OCI-LY3 (cell line): Measurements from ENCODE around the gene PPP5C.

ENCODE experiments used
- H2AFZ ChIP-seq: fragments of 200-600, 300-600 bp; shearing (Covaris generic); 2 replicates; pipeline ENCODE4 v1.6.0; 2014; ENCODE audit warnings: antibody characterized with exemption, low read depth, low read length
- H3K27ac ChIP-seq: fragments of 200-600, 300-600 bp; sonication (generic); 2 replicates; pipeline ENCODE4 v1.5.1; 2014; ENCODE audit warnings: mild to moderate bottlenecking, low read length, moderate library complexity, mixed read lengths
- H3K27me3 ChIP-seq: fragments of 200-600, 300-600 bp; sonication (generic); 2 replicates; pipeline ENCODE4 v1.6.1; 2014; ENCODE audit warnings: low read depth, low read length, mixed read lengths
- H3K36me3 ChIP-seq: fragments of 200-600, 300-600 bp; sonication (generic); replicated peaks from 2 replicates; pipeline ENCODE3; 2014; ENCODE audit warnings: low read depth, low read length, mixed read lengths
- H3K4me1 ChIP-seq: fragments of 300-600, 200-600 bp; sonication (generic); 2 replicates; pipeline ENCODE4 v1.6.1; 2014; ENCODE audit warnings: low read length, mixed read lengths
- H3K4me2 ChIP-seq: fragments of 200-600, 300-600 bp; sonication (generic); 2 replicates; pipeline ENCODE4 v1.6.1; 2014; ENCODE audit warnings: low read length, mixed read lengths
- H3K4me3 ChIP-seq: fragments of 300-600, 200-600 bp; sonication (generic); 2 replicates; pipeline ENCODE4 v1.5.1; 2014; ENCODE audit warnings: antibody characterized with exemption, mild to moderate bottlenecking, low read length, moderate library complexity
- H3K79me2 ChIP-seq: fragments of 300-600, 200-600 bp; shearing (Covaris generic); 2 replicates; pipeline ENCODE4 v1.6.1; 2014; ENCODE audit warnings: mild to moderate bottlenecking, low read length, mixed read lengths
- H3K9ac ChIP-seq: fragments of 300-600, 200-600 bp; shearing (Covaris generic); 2 replicates; pipeline ENCODE4 v1.6.0; 2014; ENCODE audit warnings: mild to moderate bottlenecking, low read length, moderate library complexity
- H3K9me3 ChIP-seq: fragments of 200-600, 300-600 bp; shearing (Covaris generic); 2 replicates; pipeline ENCODE4 v1.6.1; 2014; ENCODE audit warnings: low read length, mixed read lengths; ENCODE audit not compliant: insufficient read depth
- H4K20me1 ChIP-seq: fragments of 200-600, 300-600 bp; sonication (generic); 2 replicates; pipeline ENCODE4 v1.6.1; 2016; ENCODE audit warnings: low read length, mixed read lengths; ENCODE audit not compliant: insufficient read depth
- EZH2phosphoT487 ChIP-seq: fragments of 200-600 bp; shearing (Covaris generic); IDR thresholded peaks from 2 replicates; pipeline ENCODE4 v1.6.1; 2018; ENCODE audit warnings: antibody characterized with exemption, mixed run types, low read depth
- TF ChIP-seq, protein P1 (sequence below): fragments of 200-600, 300-600 bp; sonication (generic); IDR thresholded peaks from 2 replicates; pipeline ENCODE4 v1.5.1; 2014; ENCODE audit warnings: antibody characterized with exemption, low read length, low read depth

The PPP5C gene

DNA sequence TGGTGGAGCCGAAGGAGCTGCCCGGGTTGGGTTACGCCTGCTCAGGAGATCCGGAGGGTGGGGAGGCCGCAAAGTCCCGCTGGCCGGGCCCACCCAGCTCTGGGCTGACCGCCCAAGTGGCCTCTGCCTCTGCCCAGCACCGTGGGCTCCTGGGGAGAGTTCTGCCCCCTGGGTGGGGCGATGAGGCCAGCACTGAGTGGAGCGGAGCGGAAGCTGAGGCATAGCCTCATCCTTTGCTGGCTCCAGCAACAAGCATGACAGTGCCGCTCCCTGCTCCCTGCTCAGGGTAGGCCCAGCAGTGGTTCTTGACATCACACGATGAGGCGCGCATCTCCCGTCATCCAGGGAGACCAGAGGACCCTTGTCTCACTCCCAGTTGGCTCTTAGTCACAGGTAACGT, 44.0 kb downstream of the PPP5C start:
- H3K9me3 ChIP-seq = no peaks in the 10 kb centered on the region
- no peak for TF ChIP-seq EZH2phosphoT487
- TF ChIP-seq, protein P1, sequence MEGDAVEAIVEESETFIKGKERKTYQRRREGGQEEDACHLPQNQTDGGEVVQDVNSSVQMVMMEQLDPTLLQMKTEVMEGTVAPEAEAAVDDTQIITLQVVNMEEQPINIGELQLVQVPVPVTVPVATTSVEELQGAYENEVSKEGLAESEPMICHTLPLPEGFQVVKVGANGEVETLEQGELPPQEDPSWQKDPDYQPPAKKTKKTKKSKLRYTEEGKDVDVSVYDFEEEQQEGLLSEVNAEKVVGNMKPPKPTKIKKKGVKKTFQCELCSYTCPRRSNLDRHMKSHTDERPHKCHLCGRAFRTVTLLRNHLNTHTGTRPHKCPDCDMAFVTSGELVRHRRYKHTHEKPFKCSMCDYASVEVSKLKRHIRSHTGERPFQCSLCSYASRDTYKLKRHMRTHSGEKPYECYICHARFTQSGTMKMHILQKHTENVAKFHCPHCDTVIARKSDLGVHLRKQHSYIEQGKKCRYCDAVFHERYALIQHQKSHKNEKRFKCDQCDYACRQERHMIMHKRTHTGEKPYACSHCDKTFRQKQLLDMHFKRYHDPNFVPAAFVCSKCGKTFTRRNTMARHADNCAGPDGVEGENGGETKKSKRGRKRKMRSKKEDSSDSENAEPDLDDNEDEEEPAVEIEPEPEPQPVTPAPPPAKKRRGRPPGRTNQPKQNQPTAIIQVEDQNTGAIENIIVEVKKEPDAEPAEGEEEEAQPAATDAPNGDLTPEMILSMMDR = no peak
- no peak overlapping the region for H2AFZ ChIP-seq
- H3K27ac ChIP-seq = no peak overlapping the region
- H3K36me3 ChIP-seq = peaks cover 54% of the 10 kb centered on the region
- no peaks in the 10 kb centered on the region for H3K27me3 ChIP-seq
- no peak overlapping the region for H3K4me3 ChIP-seq
- no peak overlapping the region for H3K4me2 ChIP-seq
- no peak overlapping the region for H3K9ac ChIP-seq
- H4K20me1 ChIP-seq = no peaks in the 10 kb centered on the region
- no peaks in the 10 kb centered on the region for H3K79me2 ChIP-seq
- H3K4me1 ChIP-seq = no peaks in the 10 kb centered on the region

DNA sequence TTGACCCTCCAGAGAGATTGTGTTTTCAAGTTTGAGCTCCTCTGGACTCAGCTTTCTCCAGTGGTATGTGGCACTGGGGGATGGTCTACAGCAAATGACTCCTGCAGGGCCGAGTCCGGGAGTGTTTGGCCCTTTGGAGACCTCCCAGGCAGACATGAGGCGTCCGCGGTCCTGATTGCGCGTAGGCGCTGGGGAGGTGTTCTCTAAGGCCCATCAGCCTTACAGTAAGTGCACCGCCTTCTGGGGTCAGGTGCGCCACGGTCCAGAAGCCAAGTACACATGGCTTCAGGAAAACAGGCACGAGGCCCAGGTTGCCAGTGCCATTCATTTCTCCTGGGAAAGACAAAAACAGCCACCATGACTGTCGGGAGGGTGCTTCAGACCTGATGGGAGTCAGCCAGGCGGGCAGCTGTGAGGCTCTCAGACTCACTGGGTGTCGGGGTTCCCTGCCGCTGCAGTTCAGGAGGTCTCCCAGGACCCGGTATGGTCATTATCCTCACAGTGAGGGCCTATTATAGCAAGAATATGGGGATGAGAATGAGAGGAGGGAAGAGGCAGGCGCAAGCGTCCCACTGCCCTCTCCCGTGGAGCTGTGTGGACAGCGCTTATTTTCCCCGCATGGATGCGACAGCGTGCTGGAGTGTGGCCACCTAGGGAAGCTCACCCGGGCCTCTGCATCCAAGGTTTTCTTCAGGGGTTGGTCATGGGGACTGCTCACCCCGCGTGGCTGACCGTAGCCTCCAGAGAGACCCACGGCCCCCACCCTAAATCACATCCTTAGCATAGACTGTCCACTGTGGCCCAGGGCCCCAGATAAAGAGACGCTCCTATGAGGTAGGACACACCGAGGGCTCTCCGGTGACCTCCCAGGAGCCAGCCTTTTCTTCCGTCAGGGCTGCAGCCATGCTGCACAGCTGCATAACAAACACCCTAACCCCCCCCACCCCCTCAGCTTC, 44.7 kb downstream of the PPP5C start:
- Histone ChIP-seq H4K20me1 (no peaks in the 10 kb centered on the region), H3K27ac (no peak overlapping the region), H3K36me3 (peaks cover 50% of the 10 kb centered on the region), H3K27me3 (no peaks in the 10 kb centered on the region), H3K4me2 (no peak overlapping the region), H3K9ac (no peak overlapping the region), H2AFZ (no peak overlapping the region), H3K4me3 (no peak overlapping the region), H3K79me2 (no peaks in the 10 kb centered on the region), H3K9me3 (no peaks in the 10 kb centered on the region), H3K4me1 (no peaks in the 10 kb centered on the region)
- TF ChIP-seq, protein P1 = no peak
- TF ChIP-seq EZH2phosphoT487 = no peak

DNA sequence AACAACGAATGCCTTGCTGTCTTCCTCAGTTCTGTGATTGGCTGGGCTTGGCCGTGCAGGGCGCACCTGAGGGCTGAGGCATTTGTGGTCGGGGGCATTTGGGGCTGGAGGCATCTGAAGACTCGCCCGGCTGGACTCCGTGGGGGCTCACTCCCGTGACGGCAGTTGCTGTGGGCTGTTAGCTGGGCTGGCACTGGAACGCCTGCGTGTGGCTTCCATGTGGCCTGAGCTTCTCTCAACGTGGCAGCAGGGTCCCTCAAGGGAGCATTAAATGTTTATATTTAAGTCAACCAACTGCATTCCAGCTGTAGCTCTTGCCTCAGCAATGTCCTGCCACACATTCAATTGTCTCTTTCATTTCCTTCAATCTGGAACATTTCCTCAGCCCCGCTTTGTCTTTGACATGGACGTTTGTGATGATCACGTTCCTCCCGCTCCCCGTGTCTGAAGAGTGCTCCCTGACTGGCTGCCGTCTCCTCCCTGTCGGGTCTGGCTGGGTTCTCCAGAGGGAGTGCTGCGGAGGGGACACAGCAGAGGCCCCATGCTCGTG, 45.4 kb downstream of the PPP5C start:
- TF ChIP-seq, protein P1 = no peak
- no peak for TF ChIP-seq EZH2phosphoT487
- H2AFZ ChIP-seq = no peak overlapping the region
- no peak overlapping the region for H3K4me2 ChIP-seq
- H3K27me3 ChIP-seq = no peaks in the 10 kb centered on the region
- H3K4me3 ChIP-seq = no peak overlapping the region
- H3K36me3 ChIP-seq = peaks cover 44% of the 10 kb centered on the region
- H3K9me3 ChIP-seq = no peaks in the 10 kb centered on the region
- H3K9ac ChIP-seq = no peak overlapping the region
- H3K79me2 ChIP-seq = no peaks in the 10 kb centered on the region
- H3K4me1 ChIP-seq = no peaks in the 10 kb centered on the region
- H4K20me1 ChIP-seq = no peaks in the 10 kb centered on the region
- H3K27ac ChIP-seq = no peak overlapping the region

DNA sequence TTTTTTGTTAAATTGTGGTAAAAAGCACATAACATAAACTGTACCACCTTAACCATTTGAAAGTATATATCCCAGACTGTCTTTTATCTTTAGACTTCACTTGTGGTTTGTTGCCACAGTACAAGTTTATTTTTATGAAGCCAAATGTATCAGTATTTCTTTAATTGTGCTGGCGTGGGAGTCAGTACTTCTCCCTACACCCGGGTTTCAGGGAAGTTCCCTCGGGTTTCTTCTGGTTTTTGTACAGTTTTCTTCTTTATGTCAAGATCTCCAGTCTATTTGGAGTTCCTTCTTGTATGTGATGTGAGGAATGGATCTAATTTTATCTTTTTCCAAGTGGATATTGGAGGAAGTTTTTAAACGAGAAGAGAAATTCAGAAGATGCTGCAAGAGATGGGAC, 46.0 kb downstream of the PPP5C start:
- Histone ChIP-seq H4K20me1 (no peaks in the 10 kb centered on the region), H3K79me2 (no peaks in the 10 kb centered on the region), H2AFZ (no peak overlapping the region), H3K4me2 (no peak overlapping the region), H3K27ac (no peak overlapping the region), H3K9me3 (no peaks in the 10 kb centered on the region), H3K4me3 (no peak overlapping the region), H3K9ac (no peak overlapping the region), H3K36me3 (peaks cover 38% of the 10 kb centered on the region), H3K27me3 (no peaks in the 10 kb centered on the region), H3K4me1 (no peaks in the 10 kb centered on the region)
- TF ChIP-seq EZH2phosphoT487 = no peak
